ENCODE results near the gene TPK1. TPM values are rescaled to one million over a fixed set of nuclear protein-coding genes. Genes with fewer than 3 reads are reported as not detected.

TPK1 gene
- polyA plus RNA-seq, 1 experiment = 1.2 TPM

DNA sequence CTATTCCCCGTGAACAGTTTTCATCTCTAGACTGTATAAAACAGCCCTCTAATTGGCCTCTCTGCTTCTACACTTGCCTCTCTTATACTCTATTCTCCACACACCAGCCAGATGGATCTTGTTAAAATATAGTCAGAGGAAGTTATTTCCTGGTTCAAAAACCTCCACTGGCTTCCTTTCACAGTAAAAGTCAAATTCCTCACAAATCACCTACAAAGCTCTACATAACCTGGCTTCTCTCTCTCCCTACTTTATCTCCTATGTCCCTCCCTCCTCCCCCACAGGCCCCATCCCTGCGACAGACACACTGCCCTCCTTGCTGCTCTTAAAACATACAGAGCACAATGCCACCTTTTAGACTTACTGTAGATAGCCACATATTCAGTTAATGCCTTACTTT, 60.1 kb downstream of the TPK1 start:
- Histone ChIP-seq H3K36me3 (ENCODE audit: control insufficient read depth, insufficient read depth, low read length) (no peaks in the 10 kb centered on the region), H3K4me3 (ENCODE audit: low read depth, low read length) (no peak overlapping the region), H3K27me3 (ENCODE audit: control insufficient read depth, insufficient read depth, low read length) (no peaks in the 10 kb centered on the region)
- POLR2A ChIA-PET = no interaction called here
- TF ChIP-seq, protein P1, sequence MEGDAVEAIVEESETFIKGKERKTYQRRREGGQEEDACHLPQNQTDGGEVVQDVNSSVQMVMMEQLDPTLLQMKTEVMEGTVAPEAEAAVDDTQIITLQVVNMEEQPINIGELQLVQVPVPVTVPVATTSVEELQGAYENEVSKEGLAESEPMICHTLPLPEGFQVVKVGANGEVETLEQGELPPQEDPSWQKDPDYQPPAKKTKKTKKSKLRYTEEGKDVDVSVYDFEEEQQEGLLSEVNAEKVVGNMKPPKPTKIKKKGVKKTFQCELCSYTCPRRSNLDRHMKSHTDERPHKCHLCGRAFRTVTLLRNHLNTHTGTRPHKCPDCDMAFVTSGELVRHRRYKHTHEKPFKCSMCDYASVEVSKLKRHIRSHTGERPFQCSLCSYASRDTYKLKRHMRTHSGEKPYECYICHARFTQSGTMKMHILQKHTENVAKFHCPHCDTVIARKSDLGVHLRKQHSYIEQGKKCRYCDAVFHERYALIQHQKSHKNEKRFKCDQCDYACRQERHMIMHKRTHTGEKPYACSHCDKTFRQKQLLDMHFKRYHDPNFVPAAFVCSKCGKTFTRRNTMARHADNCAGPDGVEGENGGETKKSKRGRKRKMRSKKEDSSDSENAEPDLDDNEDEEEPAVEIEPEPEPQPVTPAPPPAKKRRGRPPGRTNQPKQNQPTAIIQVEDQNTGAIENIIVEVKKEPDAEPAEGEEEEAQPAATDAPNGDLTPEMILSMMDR (IDR thresholded peaks at IDR 0.05; ENCODE audit: insufficient read depth, low read depth, low read length) = no peak
- CTCF ChIA-PET = no interaction called here
- DNase-seq (ENCODE audit: low read depth) = no peak

DNA sequence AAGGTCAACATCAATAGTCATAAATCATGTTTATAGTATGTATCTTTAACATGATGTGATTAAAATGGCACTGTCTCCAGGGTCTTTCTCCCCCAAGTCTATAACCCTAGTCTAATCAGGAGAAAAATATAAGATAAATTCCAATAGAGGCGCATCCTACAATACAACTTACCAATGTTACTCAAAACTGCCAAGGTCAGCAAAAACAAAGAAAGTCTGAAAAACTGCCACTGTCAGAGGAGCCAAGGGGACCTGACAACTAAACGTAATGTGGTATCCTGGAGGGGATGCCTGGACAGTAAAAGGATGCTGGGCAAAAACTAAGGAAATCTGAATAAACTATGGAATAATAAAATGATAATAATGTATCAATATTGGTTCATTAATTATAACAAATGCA, 63.9 kb downstream of the TPK1 start:
- TF ChIP-seq, protein P1 (IDR thresholded peaks at IDR 0.05; ENCODE audit: insufficient read depth, low read depth, low read length) = no peak
- CTCF ChIA-PET = no interaction called here
- Histone ChIP-seq H3K27me3 (ENCODE audit: control insufficient read depth, insufficient read depth, low read length) (no peaks in the 10 kb centered on the region), H3K36me3 (ENCODE audit: control insufficient read depth, insufficient read depth, low read length) (no peaks in the 10 kb centered on the region), H3K4me3 (ENCODE audit: low read depth, low read length) (no peak overlapping the region)
- DNase-seq (ENCODE audit: low read depth) = no peak
- POLR2A ChIA-PET = no interaction called here

DNA sequence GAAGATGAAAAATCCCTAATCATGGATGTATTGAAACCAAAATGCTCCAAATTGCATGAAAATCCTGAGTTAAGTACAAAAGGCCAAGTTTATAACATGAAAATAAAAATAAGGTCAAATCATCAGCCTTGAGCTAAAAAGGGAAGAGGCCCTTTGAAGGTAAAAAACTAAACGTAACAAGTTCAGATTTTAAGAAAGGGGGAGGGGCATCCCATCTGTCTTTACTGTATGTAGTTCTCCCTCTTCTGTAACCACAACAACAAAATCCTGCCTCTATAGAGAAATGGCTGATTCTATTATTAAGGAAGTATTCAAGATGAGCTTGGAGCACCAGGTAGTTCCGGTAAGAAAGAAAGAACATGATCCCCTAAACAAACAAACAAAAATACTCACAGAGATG, 64.7 kb downstream of the TPK1 start:
- Histone ChIP-seq H3K4me3 (ENCODE audit: low read depth, low read length) (no peak overlapping the region), H3K36me3 (ENCODE audit: control insufficient read depth, insufficient read depth, low read length) (no peaks in the 10 kb centered on the region), H3K27me3 (ENCODE audit: control insufficient read depth, insufficient read depth, low read length) (no peaks in the 10 kb centered on the region)
- DNase-seq (ENCODE audit: low read depth) = no peak
- CTCF ChIA-PET = no interaction called here
- POLR2A ChIA-PET = no interaction called here
- TF ChIP-seq, protein P1 (IDR thresholded peaks at IDR 0.05; ENCODE audit: insufficient read depth, low read depth, low read length) = no peak

DNA sequence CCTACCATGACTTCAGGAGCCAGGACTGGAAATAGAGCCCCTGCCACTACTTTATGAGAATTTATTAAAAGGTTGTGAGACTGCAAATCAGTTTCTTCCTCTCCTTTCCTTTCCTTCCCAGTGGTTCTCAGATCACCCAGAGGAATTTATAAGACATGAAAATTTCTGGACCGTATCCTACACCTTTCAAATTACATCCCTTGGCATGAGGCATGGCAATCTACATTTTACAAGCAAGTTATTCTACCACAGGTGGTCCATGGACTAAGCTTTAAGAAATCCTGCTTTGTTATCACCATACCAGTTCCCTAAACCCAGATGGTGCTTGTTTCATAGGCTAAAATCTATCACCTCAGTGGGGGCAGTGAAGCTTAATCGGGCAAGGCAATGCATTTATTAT, 66.5 kb downstream of the TPK1 start:
- ChIA-PET CTCF (no interaction called here), POLR2A (no interaction called here)
- TF ChIP-seq, protein P1 (IDR thresholded peaks at IDR 0.05; ENCODE audit: insufficient read depth, low read depth, low read length) = no peak

DNA sequence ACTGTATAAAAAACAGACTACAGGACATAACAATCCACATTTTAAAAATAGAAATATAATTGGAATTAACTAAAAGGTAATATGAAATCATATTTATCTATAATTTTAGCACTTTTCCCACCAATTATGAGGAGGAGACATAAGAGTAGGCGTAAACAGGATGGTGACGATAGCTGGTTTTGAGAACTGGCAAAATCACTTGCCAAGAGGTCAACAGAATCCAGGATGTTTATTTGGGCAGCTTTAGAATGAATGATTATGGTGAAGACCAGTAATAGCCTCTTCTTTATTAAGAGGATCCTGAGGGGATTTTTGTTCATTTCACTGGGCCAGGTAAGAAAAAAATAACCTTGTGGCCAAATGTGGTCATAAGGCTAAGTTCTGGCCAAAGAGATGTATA, 67.2 kb downstream of the TPK1 start:
- no peaks in the 10 kb centered on the region for H3K27me3 ChIP-seq (ENCODE audit: control insufficient read depth, insufficient read depth, low read length)
- ChIA-PET CTCF (no interaction called here), POLR2A (no interaction called here)
- no peak overlapping the region for H3K4me3 ChIP-seq (ENCODE audit: low read depth, low read length)
- H3K36me3 ChIP-seq (ENCODE audit: control insufficient read depth, insufficient read depth, low read length) = no peaks in the 10 kb centered on the region
- TF ChIP-seq, protein P1 (IDR thresholded peaks at IDR 0.05; ENCODE audit: insufficient read depth, low read depth, low read length) = no peak
- DNase-seq (ENCODE audit: low read depth) = no peak

More for the DNA sequence above, 66.5 kb downstream of the TPK1 start:
- no peak for DNase-seq (ENCODE audit: low read depth)
- Histone ChIP-seq H3K4me3 (ENCODE audit: low read depth, low read length) (no peak overlapping the region), H3K27me3 (ENCODE audit: control insufficient read depth, insufficient read depth, low read length) (no peaks in the 10 kb centered on the region), H3K36me3 (ENCODE audit: control insufficient read depth, insufficient read depth, low read length) (no peaks in the 10 kb centered on the region)

Data from BJ (cell line).